Hematopoietic multipotent progenitor cell treated with erythropoietin and hydrocortisone succinate and interleukin-3 and kit ligand, for 8 days (in vitro differentiated cells): ENCODE measurements around the gene CAPN12.
A peak's percentile ranks its signal among the peaks of the same experiment; 100 is the strongest.

Experiments used
- DNase-seq: peaks from one replicate; pipeline ENCODE4 v3.0.0-alpha.2; 2015

The CAPN12 gene

DNA sequence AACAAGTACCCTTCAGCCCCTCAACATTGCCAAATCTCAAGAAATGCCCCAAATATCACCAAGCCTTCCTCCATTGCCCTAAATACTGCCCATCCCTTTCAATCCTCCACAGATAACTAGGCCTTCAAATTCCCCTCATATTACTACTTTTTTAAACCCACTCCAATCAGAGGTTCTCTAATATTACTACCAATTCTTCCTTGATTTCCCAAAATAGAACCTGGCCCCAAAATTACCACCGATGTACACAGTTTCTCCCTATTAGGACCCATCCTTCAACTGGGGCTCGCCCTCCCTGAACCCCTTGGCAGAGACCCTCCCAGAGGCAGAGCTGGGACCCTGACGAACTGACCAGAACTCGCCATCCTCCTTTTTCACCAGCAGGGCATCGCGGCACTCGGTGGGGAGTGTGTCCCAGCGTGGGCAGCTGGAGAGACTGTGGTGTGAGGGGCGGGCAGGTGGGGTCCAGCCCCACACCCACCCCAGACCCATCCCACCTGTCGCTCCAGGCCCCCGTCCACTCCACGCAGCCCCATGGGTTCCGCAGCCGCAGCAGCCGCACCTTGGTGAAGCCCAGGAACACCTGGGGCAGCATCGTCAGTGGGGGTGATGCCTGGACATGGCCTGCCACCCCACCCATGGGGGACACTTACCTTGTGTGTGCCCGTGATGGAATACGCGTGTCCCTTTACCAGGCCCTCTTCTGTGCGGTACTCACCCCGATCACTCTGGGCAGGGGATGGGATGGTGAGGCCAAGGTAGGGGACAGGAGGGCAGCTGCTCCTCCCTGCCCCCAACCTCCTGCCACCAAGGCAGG is 6.1 kb downstream of the CAPN12 start:
- DNase-seq: no peak

DNA sequence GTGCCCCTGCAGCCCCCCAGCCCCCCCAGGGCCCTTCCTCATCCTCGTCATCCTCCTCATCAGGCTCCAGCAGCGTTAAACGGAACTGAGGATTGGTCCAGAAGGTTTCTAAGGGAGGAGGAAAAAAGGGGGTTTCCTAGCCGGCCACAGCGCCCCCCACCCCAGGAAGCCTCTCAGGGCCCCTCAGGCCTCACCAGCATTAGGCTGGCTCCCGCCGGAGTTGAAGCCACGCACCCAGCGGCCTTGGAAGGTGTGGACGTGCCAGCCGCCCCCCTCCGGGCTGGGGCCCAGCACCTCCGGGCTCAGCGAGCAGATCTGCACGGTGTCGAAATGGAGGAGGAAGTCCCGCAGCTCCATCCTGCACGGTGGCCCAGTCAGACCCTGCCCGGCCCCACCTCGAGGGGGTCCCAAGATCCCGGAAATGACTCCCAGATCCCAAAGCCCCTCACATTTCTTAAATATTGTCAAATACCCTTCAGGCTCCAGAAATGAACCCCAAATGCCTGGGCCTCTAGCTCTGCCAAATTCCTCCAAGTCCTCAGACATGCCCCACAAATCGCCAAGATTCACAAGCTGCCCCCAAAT is 6.9 kb downstream of the CAPN12 start:
- DNase-seq: no peak

DNA sequence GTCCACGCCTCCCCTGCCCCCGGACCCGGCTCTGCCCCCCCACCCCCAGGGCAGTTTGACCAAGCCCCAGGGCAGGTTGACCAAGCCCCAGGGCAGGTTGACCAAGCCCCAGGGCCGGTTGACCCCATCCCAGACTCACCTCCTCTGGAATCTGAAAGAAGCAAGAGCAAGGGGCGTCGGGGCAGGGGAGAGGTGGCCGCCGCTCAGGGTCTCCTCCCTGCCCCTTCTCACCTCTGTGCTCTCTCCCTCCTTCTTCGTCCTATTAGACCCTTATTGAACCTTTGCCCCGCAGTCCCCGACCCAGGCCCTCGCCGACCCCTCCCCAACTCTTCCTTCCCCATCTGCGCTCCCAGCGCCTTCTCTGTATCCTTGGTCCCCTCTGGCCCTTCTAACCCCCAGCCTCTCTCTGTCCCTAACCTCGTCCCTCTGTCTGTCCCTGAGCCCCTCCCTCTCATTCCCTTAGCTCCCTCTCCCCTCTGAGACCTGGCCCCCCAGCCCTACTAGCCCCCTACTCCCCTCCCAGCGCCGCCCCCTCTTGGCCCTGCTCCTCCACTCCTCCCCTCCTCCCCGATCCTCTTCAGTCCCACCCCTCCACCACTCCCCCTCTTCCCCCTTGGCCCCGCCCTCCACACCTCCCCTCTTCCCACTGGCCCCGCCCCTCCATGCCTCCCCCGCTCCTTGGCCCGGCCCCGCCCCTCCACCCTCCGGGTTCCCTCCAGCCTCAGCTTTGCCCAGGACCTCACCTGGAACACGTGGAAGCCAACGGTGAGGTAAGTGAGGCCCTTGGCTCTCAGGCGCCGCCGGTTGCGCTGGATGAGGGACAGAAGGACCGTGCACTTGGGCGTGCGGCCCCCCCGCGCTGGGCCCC is 7.6 kb downstream of the CAPN12 start:
- peak; percentile 43 for DNase-seq

DNA sequence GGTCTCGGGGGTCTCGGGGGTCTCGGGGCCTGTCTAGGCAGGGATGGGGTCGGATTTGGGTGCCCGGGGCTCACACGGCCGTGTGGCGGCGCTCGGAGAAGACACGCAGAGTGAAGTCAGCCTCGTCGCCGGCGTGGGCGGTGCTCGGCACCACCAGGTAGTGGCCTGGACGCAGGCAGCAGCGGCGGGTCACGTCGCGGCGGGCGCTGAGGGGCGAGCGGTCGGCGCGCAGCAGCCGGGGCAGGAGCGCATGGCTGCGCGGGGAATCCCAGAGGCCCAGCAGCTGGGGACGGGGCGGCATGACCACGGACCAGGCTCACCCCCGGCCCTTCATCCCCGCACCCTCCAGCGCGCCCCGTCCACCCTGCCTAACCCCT is 8.2 kb downstream of the CAPN12 start:
- DNase-seq: peak; percentile 43

DNA sequence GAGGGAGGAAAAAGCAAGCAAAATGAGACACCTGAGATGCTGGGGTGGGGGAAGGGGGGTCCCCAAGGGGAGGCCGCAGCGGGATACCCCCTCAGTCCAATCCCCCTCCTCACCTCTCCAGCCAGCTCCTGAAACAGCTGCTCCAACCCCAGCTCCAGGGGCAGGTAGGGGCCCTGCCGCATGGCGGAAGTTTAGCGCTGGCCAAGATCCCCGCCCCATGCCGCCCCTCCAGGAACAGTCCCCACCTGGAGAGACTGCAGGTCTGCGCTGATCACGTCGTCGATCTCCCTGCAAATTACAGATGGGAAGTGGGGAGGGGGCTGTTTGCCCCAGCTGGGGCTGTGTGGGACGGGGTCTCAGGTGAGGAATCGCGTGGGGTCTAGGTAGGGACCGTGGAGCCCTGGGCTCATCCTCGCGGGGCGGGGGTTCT is 9.0 kb downstream of the CAPN12 start:
- no peak for DNase-seq

DNA sequence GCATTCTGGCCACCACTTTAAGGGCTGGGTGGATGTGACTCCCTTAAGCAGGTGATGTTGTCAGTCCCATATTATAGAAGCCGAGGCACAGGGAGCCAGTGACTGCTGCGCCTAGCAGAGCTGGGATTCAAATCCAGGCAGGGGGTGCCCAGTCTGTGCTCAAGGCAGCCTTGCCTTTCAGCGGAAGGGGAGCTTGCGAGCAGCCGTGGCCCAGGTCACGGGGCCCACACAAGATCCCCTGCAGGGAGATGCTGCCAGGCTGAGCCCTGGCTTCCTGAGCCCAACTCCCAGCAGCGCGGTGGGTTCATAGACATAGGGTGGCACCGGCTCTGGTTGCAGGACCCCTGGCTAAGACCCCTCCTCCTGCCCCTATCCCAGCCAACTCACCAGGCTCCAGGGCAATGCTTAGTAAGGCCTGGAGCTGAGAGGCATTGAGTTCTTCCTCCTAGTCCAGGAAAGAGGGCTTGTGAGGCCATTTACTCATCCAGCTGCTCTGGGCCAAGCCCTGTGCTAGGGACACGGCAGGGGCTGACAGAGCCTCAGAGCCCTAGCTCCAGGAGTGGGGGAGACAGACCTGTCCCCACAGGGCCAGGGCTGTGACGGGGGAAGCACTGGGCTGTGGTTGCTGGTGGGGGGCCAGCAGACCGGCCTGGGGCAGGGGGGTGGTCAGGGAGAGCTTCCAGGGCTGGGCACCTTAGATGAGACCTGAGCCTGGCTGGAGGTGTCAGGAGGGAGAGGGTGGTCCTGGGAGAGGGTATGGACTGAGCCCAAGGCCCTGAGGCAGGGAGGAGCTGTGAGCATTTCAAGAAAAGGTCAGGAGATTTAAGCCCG is 9.6 kb downstream of the CAPN12 start:
- DNase-seq: peak; percentile 23

DNA sequence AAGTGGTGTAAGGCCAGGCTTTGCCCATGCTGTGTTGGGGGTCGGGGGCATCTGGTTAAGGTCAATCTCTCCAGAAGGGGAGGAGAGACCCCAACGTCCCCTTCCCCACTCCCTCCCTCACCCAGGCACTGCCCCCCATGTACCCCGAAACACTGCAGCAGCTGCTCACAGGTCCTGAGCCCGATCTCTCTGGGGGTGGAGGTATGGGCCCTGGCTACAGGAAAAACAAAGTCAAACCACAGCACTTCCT is 10.2 kb downstream of the CAPN12 start:
- no peak for DNase-seq

DNA sequence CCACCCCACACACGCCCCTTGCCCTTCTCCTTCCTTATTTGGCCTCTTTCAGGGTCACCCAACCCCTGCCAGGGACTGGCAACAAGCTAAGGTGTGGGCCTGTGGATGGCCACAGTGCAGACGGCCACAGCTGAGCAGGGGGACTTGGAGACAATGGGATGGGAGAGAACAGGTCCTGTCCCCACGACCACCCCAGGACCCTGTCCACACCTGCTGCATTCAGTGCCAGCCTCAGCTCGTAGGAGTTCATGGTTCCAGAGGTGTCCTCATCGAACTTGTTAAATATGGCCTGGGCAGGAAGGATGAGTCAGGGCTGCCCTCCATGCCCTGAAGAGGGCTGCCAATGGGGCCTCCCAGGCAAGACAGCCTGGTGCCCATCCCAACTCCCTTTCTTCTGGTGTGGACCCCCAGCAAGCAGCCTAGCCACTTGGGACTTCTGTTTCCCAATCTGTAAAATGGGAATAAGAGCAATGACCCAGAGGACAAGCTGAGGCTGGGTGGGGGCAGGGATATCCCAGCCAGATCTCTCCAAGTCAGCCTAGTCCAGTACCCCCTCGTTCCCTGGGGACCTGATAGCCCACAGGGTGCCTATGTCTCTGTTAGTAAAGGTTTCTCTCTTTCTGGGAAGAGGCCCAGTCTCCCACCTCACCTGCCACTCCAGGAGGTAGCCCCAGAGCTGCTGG is 10.6 kb downstream of the CAPN12 start:
- no peak for DNase-seq

DNA sequence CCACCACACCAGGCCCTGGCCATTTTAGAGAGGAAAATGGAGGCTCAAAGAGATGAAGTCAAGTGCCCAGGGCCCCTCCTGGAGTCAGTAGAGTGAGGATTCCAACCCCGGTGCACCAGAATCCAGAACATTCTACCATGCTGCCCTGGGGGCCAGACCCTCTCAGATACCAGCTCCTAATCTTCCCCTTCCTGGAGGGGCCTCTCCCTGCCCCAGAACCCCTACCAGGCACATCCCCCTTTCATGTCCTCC is 11.1 kb downstream of the CAPN12 start:
- no peak for DNase-seq

DNA sequence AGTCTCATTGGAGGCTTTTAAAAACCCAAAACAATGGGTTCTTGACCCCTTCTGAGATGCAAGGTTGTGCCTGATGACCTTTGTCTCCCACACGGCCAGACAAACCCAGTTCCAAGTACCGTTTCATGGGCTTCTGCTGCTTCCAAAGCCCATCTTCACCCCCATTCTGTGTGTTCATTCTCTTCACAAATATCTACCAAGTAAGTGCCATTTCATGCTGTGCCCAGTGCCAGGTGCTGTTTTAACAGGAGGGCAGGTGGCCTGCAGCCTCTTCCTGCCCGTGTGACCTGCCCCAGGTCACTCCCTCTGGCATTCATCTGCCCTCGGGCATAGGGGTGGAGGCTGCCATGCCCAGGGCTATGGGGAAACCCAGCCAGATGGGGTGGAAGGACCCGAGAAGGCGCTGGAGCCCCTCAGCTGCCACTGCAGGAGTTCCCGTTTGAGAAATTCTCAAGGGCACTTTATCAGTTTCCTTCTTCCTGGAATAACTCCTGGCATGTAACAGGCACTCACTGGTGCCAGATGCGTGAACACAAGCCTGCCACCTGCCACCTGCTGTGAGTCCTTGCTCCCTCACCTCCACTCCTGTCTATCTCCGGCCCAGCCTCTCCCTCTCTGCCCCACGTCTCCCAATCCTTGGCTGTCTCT is 12.5 kb downstream of the CAPN12 start:
- no peak for DNase-seq

DNA sequence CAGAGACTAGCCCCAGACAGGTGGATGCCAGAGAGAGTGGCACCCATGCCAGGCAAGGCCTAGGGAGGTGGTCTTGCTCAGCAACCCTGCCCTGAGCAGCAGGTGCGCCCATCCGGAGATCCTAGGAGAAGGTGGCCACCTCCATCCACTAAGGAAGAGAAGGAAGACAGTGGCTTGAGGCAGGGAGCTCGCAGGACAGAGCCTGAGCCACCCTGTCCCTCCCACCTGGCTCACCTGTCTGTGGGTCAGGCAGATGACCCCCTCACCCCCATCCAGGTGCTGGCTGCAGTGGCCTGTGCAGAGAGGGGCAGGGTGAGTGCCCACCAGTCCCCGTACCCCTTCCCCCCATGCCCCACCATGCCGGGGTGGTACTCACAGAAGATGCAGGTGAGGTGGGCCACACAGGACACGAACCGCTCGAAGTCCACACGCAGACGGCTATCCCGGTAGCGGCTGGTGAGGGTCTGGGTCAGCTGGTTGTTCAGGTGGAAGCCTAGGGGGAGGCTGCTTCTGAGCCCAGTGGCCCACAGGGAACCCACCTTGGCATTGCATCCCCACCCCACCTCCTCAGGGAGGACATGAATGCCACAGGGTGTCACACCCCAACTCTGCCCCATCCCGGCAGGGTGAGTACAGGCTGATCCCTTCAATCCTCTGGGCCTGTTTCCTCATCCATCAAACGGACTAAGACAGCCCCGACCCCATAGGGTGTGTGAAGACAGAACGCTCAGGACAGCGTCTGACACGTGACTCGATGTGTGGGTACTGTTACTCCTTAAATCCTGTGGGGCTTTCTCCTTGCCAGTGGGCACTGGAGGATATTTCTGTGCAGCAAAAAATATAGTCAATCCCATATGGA is 13.3 kb downstream of the CAPN12 start:
- DNase-seq: no peak

DNA sequence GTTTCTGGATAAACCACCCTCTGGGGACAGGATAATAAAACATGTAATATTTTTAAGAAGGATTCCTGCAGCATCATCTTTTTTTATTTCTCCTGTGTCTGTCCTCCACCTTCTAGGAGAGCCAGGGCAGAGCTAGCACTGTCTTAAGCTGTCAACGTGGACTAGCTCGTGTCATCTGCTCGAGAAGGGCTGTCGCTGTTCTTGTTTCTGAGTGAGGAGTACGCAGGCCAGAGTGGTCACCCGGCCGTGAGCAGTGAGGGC is 13.9 kb downstream of the CAPN12 start:
- DNase-seq: no peak

DNA sequence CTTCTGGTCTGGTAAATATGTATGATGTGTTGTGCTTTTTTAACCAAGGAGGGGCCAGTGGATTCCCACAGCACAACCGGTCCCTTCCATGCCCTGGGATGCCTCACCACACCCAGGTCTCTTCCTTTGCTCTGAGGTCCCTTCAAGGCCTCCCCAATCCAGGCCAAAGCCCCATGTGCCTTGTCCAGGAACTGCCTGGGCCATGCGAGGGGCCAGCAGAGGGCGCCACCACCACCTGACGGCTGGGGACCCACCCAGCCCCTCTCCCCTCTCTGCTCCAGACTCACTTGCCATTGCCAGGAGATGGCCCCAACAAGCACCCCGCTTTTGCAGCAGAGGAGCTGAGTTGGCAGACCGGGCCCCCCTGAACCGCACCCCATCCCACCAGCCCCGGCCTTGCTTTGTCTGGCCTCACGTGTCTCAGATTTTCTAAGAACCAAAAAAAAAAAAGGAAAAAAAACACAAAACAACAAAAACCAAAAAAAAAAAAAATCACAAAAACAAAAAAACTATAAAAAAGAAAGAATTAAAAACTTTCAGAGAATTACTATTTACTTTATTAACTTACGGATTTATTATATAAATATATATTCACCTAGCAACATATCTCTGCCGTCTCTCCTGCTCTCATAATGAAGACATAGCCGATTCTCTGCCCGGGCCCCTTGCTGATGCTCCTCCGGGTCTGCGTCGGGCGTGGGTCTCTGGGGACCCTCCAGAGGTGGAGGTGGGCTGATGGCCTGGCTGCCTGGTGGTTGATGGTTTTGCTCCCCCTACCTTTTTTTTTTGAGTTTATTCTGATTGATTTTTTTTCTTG is 14.4 kb downstream of the CAPN12 start:
- DNase-seq: peak; percentile 75

DNA sequence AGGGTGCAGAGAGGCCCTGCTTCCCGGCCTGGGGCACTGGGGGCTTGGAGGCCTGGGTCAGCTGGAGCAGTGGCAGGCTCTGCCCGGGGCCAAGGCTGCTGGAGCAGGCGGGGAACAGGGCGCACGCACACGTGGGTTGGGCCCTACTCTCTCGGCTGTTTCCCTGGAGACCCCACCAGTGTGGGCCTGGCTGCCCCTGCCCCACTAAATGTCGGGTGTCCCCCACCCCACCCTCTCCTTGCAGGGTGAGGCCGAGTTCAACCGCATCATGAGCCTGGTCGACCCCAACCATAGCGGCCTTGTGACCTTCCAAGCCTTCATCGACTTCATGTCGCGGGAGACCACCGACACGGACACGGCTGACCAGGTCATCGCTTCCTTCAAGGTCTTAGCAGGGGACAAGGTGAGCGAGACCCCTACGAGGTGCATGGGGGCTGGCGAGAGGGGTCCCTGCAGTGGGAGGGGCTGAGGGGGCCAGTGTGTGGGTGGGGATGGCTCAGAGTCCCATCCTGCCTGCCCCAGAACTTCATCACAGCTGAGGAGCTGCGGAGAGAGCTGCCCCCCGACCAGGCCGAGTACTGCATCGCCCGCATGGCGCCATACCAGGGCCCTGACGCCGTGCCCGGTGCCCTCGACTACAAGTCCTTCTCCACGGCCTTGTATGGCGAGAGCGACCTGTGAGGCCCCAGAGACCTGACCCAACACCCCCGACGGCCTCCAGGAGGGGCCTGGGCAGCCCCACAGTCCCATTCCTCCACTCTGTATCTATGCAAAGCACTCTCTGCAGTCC is 15.3 kb downstream of the CAPN12 start:
- no peak for DNase-seq

DNA sequence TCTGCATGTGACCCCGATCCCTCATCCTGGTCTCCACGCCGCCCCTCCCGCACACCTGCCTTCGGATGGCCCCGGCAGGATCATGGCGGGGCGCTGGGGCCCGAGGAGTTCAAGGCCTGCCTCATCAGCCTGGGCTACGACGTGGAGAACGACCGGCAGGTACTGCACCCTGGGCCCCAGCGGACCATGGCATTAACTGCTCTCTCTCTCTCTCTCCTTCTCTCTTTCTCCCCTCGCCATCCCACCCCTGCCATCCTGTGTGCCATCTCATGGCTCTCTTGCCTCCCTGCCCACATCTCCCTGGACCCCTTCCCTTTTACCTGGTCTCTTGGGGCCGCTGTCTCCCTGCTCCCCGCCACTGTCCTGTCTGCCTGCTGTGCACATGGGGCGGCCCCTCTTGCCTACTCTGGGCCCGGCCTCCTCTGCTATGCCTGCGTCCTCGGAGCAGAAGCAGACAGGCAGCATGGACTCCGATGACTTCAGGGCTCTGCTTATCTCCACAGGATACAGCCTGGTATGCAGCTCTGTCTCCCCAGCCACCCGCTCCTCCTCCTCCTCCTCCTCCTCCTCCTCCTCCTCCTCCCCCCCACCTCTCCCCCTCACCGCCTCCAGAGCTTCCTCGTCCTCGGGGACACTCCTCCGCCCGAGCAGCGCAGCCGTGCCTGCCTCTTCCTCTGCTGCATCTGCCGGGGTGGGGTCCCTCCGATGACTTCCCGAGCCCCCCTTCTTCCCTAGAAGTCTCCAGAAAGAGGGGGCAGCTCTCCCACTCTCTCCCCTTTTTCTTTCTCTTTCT is 16.2 kb downstream of the CAPN12 start:
- DNase-seq: peak; percentile 55

DNA sequence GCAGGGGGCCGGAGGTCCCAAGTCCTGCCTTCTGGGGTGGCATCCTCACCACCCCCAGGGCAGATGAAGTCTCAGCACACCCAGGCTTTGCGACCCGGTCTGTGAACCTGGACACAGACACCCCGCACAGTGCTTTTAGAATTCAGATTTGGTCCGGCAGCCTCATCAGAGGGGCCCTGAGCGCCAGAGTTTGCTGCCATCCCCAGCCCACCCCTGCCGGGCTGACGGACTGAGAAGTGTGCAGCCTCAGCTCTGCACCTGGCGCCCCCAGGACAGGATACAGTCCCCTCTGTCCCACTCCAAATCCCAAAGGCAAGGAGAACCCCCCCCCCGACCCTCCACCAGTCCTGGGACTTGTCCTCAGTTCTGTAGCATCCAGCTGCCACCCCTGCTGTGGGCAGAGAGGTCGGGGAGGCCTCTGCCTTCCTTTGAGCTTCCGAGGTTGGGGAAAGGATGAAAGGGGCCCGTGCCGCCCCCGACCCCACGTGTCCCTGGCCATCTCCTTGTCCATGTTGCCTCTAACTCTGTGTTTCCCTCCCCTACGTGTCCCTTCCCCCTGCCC is 16.9 kb downstream of the CAPN12 start:
- no peak for DNase-seq

DNA sequence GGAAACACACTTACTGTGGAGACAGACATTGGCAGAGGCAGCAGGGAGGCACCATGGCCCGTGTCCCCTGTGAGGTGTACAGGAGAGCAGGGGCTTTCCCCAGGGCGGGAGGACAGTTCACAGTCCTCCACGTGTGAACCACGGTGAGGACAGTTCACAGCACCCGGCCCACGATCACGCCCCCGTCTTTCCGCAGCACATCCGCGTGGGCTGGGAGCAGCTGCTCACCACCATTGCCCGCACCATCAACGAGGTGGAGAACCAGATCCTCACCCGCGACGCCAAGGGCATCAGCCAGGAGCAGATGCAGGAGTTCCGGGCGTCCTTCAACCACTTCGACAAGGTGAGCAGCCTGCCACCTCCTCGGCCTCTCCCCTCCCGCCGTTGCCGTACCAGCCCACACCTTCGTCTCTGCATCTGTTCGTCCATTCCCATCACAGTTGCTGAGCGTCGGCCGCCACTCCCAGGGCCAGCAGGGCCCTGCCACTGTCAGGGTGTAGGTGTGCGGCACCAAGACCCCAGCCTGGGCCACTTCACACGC is 17.4 kb downstream of the CAPN12 start:
- DNase-seq: no peak

DNA sequence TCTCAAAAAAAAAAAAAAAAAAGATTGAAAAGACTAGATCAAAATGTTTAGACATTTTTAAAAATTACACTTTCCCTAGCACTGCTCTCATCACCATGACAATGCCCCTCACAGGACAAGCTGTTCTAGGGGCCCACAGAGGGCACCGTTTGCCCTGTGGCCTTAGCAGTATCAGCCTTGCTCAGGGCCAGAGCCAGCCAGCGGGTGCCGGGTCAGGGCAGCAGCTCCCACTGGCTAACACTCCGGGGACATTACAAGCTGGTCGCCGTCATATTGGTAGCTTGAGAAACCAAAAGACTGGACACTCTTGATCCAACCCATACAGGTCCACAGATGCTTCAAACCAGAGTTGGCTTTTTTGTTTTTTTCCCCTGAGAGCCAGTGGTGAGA is 18.0 kb downstream of the CAPN12 start:
- no peak for DNase-seq
